Stimulated activated CD4-positive, alpha-beta T cell treated with anti-CD3 and anti-CD28 coated beads, Interleukin-12 subunit alpha, Interleukin-12 subunit beta, amount 100 ng/mL, for 4 hours (primary cell): ENCODE data around the gene NT5C1A.
A peak's percentile ranks its signal among the peaks of the same experiment; 100 is the strongest.

Experiments used
- DNase-seq: peaks from one replicate; pipeline ENCODE4 v3.0.0-alpha.2; 2020

The NT5C1A gene

DNA sequence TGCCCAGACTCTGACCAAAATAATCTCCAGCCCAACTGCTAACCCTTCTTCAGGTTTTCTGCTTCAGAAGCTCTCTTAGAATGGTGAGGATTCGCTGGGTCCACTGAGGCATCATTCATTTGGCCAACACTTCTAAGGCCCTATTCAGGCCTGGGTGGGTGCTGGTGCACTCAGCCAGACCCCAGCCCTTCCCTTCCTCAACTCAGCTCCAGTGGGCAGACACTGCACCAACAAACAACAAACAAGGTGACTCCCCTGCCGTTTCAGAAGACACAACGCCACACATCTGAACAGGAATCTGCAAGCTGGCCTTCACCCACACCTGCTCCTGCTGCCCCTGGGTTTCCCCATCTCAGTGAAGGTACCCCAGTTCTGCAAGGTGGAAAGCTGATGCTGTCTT, 38.5 kb downstream of the NT5C1A start:
- no peak for DNase-seq

DNA sequence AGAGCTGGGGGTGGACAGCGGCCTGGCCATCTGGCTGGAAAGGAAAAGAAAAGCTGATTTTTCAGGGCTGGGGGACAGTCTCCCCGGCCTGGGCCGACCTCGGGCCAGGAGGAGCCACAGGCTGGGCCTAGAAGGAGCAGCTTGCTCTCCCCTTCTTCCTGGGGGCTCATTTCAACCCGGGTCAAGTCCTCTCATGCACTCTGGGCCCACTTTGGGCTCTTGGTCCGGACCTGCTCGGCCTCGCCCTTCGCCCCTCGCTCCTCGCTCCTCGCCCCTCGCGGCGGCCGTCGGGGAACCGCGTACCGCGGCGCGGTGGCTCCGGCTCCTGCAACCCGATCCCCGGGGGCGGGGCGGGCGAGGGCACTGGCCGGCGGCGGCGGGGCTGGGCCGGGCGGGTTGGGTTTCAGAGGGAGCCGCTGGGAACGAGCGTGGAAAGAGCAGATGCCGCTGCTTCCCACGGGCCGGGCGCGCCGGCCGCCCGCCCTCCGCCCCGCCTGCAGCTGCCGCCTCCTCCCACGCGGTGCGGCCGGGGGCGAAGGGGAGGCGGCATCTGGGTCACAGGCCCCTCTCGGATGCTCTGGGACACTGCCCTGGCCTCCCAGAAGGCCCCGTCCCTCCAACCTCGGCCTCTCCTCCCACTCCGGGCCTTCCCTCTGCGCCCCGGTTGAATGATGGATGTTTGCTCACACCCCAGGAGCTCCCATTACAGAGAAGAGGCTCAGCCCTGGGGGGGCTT, 39.1 kb downstream of the NT5C1A start:
- DNase-seq, result no peak

DNA sequence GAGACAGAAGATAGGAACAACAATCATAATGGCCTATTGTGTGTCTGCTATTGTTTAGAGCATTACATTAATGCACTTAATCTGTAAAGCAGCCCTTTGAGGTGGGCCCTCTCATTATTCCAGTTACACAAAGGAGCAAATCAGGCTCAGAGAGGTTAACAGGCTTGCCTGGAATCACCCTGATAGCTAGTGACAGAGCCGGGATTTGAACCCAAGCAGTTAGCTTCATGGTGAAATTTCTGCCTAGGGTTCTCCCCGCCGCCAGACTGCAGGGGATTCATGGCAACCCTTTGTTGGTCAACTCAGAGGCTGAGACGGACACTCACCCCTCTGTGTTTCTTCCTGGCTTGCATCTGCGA, 39.6 kb downstream of the NT5C1A start:
- DNase-seq, result no peak

DNA sequence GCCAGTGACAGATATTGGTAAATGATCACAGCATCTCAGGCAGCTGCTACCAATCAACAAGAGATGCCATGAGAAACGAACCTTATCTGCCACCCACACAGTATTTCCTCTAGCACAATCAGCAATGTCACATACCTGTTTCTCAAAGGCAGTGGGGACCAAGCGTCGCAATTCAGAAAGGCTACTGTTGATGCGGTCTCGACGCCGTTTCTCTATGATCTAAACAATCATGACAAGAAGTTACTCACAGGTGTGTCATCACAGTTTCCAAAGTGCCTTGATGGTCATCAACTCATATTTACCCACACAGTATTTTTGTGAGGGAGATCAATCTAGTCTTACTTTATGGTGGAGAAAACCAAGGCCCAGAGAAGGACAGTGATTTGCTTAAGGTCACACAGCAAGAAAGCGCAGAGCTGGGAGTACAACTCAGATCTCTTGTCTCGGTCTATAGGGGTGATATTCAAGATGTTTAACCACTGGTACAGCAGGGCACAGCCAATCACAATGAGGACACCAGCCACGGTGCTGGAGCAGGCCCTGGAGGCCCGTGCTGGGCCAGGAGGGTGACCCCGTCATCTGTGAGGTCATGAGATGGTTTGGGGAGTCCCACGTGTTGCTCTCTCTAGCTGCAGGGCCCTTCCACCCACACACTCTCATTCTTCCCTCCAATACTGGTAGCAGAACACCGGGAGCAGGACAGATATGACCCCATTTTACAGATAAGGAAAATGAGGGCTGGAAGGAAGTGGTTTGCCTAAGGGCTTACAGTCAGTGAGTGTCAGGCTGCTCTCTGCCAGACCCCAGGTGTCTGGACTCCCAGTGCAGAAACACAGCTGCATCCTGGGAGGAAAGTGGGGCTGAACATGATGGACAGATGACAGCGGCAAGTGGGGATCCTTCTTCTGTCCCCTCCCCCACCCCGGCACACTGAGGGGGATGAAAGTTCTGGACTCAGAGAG, 40.3 kb downstream of the NT5C1A start:
- no peak for DNase-seq

DNA sequence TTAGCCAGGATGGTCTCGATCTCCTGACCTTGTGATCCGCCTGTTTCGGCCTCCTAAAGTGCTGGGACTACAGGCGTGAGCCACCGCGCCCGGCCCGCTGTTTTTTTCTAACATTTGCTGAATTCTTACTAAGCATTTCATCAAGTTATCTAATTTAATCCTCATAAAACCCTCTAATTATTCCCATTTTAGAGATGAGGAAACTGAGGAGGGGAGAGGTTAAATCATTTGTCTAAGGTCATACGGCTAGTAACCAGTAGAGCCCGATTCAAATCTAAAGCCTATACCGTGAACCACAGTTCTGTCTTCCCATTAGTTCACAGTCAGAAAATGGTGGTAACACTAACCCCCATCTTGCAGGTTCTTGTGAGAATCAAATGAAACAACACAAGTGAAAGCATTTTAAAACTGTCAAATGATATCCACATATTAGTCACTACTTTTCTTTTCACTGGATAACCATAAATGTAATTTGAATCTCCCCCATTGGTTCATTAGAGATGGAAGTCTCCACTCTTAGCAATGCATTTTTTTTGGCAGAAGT, 43.0 kb downstream of the NT5C1A start:
- DNase-seq, result no peak

DNA sequence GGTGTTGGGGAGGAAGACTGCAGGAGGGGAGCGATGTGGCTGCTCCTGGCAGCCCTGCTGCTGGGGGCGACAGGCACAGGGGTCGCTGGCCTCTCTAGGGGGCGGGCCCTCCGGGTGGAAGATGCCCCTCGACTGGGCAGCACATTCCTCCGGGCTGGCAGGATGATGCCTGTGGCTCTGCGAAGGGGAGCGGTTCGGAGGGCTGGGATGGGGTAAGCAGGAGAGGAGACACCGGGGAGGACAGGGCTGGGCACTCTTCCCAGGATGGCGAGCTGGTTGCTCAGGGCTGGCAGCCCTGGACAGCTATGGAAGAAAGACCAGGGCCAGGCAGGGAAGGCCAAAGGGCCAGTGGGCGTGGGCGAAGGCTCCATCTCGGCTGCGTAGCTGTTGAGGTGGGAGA, 45.3 kb downstream of the NT5C1A start:
- no peak for DNase-seq

DNA sequence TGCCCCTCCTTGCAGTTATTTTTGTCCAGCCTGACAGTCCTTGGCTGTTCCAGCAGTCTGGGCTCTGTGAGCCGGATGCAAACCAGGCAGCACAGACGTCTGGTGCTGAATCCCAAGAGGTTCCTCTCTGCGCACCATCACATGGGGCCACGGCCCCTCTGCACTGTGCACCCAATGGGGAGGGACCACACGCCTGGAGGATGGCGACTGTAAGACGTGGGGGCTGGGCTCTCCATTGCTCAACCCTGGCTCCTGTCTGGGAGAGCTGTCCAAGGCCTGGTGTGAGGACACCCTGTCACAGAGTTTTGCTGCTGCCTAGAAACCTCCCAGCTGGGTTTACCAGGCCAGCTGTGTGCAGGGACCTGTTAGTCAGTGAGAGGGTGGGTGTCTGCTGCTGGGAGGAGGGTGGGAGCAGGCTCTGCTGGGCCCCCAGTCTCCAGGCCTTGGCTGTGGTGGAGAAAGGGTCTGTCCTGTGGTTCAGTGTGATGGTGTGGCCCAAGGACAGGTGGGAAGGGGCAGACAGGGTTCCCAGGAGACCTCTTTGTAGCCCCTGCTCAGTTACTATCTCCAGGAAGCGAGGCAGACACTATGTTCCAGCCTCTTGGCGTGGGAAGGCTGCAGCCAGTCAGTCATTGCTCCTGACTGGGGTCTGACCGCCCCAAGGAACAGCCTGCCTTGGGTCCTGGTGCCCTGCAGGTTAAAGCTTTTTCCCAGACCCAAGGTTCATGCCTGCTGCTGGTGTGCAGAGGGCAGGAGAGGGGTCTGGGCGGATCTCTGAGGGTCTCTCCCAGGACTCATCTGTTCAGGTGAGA, 46.2 kb downstream of the NT5C1A start:
- no peak for DNase-seq

DNA sequence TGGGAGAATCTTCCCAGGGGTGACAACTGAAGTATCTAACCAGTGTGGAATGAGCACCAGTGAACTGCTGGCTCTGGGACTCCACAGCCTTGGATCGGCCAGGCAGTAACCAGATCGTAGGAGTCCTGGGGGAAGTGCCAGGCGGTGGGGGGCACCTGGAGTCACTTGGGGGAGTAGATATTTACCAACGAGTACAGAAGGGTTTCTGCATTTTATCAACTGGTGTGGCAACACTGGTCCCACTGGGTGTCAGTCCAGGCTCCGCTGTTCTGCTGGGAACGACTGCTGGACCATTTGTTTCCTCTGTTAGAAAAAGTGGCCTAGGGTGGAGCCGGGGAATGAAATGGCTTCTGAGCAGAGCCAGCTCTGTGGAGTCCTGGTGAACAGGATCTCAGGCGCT, 46.9 kb downstream of the NT5C1A start:
- DNase-seq, result no peak

DNA sequence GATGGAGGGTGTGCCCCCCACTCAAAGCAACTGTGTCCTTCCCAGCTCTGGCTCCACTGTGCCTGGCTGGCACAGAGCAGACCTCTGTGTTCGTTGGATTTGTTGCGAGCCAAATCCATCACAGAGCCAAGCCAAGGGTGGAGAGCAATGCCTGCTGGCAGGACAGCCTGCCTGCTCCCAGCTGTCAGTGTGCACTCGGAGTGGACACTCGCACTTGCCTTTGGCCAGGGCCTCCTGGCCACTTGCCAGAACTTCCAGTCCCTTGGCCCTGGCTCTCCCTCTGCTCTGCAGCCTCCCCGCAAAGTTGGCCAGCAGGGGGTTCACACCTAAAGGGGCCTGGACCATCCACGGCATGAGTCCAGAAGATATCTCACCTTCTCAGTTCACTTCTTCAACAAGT, 48.9 kb downstream of the NT5C1A start:
- DNase-seq, result no peak

DNA sequence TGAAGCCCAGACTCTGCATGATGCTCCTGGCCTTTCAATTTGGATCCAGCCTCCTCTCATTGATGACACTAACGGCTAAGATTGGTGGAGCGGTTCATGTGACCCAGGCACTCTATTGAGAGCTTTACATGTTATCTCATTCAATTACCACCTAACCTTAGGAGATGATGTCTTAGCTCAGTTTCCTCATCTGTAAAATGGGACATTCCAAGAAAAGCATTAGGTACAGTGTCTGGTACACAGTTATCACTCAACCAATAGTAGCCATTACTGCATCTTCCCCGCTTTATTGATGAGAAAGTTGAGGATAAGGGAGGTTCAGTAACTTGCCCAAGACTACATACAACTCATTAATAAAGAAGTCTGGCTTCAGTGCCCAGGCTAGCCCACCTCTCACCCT, 49.5 kb downstream of the NT5C1A start:
- no peak for DNase-seq

DNA sequence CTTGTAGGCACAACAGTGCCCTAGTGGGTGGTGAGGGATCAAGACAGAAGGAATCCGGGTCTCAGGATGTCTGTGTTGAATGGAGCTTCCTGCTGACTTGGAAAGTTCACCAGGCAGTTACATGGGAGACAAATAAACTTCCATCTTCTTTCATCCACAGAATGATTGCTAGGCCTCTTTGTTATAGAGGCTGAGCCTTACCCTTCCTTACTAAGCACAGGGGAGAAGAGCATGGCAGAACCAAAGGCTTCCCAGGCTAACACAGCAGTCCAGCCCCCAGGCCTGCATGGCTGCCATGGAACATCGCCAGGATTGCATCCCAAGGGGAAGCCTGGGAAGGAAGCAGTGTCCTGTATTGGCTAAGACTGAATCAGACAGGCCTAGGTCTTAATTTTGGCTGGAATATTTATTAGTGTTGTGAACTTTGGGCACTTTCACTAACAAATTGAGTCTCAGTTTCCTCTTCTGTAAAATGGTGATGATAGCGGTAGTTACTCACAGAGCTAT, 51.2 kb downstream of the NT5C1A start:
- DNase-seq, result no peak

DNA sequence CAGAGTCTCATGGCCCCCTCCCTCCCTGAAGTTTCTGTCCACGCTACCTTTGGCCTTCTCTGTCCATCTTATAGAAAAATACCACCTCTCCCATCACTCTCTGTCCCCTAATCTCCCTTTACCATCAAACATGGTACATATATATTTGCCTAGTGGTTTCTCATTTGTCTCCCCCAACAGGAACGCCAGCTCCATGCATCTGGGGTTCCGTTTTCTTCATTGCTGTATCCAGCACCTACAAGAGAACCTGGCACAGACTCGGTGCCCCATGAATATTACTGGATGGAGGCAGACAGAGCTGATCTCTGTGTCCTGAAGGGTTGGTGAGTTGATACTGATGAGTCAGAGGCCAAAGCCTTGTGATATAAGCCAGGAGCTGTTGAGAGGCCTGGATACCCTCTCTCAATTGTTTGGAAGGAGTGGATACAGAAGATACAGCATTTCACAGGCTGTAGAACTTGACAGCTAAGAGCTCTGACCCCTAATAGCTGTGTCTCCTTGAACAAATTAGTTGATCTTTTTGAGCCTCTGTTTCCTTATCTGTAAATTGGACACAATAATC, 54.3 kb downstream of the NT5C1A start:
- DNase-seq, result no peak

DNA sequence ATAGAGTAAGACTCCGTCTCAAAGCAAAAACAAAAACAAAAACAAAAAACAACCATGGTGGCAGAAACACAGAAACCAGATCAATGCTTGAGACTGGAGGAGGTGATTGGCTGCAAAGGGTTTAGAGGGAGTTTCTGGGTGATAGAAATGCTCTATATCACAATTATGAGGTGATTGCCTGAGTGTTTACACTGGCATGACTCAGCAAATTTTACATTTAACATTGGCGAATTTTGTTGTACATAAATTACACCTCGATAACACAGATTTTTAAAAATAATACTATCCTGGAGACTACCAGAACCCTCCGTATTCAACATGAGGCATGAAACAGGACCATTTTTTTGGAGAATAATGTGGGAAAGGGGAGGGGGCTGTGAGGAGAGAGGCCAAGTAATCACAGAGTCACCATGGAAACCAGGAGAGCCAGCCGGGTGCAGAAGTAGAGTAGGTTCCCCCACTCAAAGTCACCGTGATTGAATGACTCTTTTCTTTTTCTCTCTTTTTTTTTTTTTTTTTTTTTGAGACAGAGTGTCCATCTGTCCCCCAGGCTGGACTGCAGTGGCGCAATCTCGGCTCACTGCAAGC, 56.7 kb downstream of the NT5C1A start:
- no peak for DNase-seq

DNA sequence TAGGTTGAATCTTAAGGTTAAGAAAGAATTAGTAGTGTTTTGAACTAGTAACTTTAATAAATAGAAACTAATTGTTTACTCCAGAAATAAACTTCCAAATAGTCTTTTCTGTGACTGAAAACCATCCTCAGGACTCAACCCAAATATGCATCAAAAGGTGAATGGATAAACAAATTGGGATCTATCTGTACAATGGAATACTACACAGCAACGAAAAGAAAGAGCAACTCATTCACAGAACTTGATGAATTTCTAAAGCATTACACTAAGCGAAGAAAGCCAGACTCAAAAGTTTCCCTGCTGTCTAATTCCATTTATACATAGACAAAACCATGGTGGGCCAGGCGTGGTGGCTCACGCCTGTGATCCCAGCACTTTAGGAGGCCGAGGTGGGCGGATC, 57.4 kb downstream of the NT5C1A start:
- DNase-seq, result no peak

DNA sequence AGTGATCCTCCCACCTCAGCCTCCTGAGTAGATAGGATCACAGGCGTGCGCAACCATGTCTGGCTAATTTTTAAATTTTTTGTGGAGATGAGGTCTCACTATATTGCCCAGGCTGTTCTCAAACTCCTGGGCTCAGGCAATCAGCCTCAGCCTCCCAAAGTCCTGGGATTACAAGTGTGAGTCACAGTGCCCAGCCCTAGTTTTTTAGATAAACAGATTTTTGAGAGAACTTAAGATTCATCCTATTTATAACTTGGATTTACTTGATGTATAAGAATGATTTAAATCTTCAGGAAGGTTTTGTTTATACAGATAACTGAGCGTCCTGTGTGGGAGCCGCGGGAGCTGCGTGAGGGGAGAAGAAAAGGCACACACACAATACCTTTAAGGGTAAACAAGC, 58.7 kb downstream of the NT5C1A start:
- DNase-seq, result no peak

DNA sequence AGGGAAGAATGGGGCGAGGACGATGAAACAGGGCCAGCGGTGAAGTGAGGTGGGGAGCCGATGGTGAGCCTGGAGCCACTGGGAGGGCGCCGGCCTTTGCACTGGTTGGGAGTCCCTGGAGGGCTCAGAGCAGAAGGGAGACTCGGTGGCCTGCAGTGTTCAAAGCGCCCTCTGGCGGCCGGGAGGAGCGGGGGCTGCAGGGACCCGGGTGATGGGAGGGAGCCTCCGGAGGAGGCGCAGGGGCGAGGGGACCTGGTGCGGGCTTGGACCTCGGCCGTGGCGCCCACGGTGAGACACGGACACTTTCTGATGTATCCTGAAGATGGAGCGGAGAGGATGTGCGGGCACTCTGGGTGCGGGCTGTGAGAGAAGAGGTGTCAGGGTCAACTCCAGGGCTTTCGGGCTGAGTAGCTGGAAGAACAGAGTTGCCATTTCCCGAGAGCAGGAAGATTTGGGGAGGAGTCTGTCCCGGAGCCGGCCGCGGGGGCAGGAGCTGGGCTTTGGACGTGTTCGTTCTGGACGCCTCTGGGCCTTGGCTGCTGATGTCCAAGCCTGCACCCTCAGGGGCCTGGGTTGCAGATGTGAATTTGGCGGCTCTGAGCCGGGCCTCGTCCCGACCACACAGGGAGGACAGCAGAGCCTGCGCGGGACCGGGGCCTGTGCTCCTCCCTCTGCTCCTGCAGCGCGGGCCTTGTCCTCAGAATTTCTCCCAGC, 62.1 kb downstream of the NT5C1A start:
- DNase-seq, result peak; percentile 77
